Stimulated activated CD8-positive, alpha-beta memory T cell treated with anti-CD3 and anti-CD28 coated beads, Interleukin-12 subunit alpha, Interleukin-12 subunit beta, amount 100 ng/mL, for 1 hour (primary cell): Measurements from ENCODE around the gene ACOT7.
A peak's percentile ranks its signal among the peaks of the same experiment; 100 is the strongest.

Experiments used
- DNase-seq: peaks from one replicate; pipeline ENCODE4 v3.0.0-alpha.2; 2020; ENCODE audit warnings: low read depth

The ACOT7 gene

DNA sequence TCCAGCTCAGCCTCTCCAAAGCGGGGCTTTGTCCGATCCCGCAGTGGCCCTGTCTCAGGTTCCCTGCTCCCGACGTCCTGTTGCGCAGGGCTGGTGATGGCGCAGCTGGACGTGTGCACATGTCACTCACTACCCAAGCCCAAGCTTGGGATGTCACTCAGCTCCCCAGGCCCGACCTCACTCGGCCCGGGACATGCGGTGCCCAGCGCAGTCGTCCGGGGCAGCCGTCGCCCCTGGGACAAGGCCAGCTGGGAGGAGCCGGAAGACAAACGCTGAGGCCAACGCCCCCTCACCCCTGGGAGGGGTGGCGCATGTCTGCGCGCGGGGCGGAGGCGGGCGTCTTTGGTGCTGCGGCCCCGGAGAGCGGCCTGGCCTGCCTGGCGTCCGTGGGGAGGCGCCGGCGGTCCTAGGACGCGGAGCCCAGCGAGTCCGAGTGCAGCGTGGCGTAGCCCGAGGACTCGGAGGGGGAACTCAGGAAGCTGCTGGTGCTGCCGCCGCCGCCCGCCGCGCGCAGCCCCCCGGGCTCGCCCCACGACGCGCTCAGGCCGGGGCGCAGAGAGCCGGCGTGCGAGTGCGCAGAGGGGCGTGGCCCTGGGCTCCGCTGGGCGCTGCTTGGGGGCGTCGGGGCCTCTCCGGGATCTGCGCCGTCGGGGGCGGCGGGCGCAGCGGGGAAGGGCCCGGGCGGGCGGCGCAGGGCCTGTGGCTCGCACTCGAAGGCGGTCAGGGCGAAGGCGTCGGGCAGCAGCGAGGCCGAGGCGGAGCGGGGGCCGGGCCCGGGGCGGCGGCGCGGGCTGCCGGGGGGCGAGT lies 144.4 kb downstream of the ACOT7 start:
- DNase-seq: no peak

DNA sequence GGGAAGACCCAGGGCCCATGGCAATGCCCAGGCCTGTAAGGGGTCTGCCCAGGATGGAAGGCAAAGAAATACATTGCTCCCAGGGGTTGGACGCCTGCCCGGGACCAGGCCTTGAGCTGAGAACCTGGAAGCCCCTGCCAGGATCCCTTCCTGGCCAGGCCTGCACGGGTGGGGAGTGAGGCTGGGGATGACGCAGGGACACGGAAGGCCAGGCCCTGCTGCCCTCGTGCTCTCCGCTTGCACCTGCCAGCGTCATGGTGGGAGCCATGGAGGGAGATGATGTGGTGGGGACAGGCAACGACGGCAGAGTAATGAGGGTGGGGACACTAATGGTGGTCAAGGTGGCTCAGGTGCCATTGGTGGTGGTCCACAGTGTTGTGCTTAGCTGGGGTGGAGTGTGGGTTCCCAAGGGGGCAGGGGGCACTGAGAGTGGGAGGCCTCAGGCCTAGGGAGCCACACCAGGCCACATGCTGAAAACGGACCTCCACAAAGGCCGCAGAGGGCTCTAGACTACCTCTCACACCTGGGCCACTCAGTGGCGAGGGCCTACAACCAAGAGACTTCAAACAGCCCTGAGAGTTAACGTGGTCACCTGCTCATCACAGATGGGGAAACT lies 145.3 kb downstream of the ACOT7 start:
- no peak for DNase-seq

GRCh38 chr1:6247651-6248050 lies 145.9 kb downstream of the ACOT7 start:
- DNase-seq: no peak

DNA sequence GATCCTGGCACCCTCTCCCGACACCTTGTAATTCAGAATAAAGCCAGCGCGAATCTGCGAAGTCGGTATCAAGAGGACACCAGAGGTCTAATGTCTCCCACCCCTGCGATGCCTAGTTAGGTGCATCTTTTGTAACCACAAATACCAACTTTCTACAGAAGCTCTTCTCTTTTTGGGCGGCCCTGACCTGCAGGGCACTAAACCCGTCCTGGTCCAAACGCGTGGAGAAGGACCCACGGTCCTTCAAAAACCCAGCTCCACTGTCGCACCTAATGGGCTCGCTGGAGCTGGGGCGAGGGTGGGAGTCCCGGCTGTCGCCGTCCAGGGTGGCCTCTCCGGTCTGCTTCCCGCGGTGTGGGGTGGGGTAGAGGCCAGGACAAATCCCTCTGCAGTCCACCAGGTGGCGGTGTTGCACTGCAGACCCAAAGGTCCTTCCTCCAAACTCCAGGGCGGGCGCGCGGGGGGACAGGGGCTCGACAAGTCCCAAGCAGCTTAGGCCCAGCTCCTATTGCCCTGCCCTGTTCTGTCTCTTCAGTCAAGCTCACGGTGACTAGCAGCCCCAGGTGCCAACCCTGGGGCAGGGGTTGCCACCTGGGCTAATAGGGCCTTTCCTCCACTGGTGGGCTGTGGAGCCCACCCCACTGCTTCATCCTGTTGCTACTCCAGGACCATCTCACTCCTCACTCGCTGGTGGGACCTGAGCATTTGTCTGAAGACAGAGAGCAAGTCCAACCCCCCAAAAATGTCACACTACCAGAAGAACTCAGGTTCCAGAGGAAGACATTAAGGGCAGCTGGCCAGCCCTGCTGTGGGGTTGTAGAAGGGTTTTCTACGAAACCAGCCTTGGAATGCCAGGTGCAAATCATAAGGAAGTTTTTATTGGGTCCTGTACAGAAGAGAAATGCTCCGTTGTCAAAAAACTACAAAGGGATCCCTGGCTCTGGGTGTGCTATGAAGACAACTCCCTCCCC lies 146.8 kb downstream of the ACOT7 start:
- peak; percentile 74 for DNase-seq

DNA sequence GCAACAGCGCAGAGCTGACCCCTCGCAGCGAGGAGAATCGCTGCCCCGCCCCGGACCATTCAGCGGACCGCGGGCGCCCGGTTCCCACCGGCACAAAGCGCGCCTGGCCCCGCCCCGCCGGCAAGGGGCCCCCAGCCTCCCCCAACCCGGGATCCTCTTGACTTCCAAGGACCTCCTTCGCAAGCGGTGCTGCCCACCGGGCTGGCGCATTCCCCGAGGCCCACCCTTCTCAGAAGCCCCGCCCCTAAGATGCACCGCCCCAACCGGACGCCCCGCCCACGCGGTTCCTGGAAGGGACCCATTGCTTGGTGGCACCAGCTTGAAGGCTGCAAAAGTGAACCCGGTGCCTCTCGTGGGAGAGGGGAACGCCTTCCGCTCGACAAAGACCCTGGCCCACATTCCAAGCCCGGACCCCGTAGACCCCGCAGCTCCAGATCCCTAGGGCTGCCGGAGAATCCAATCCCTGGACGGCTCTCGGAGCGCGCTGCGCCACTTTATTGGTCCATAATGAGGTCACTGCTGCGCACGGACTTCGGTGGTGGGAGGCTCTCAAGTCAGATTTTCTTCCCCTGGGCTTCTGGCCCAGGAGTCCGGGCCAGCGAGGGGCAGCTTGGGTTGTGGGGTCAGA lies 147.6 kb downstream of the ACOT7 start:
- no peak for DNase-seq

DNA sequence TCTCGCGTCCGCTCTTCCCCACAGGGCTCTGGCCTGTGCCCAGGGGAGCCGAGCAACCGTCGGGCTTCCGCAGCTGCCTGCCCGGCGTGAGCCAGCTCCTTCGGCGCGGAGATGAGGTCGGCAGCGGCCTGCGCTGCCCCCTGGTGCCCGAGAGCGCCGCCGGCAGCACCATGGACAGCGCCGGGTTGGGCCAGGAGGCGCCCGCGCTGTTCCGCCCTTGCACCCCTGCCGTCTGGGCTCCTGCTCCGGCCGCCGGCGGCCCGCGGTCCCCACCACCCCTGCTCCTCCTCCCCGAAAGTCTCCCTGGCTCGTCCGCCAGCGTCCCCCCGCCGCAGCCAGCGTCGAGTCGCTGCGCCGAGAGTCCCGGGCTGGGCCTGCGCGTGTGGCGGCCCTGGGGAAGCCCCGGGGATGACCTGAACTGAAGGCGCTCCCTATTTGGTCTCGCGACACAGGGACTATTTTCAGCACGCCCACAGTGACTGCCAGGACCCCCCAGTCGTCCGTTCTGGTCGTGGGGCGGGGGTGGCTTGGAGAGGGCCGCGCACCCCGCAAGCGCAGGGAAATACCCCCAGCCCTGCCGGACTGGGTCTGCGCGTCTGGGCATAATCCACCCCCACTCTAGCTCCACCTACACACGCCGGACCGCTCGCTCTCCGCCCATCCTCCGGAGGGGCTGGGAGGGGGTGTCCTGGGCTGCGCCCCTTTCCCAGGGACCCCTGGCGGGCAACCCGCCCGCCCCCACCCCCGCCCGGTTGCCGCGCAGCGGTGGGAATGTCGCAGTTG lies 148.3 kb downstream of the ACOT7 start:
- peak; percentile 57 for DNase-seq

DNA sequence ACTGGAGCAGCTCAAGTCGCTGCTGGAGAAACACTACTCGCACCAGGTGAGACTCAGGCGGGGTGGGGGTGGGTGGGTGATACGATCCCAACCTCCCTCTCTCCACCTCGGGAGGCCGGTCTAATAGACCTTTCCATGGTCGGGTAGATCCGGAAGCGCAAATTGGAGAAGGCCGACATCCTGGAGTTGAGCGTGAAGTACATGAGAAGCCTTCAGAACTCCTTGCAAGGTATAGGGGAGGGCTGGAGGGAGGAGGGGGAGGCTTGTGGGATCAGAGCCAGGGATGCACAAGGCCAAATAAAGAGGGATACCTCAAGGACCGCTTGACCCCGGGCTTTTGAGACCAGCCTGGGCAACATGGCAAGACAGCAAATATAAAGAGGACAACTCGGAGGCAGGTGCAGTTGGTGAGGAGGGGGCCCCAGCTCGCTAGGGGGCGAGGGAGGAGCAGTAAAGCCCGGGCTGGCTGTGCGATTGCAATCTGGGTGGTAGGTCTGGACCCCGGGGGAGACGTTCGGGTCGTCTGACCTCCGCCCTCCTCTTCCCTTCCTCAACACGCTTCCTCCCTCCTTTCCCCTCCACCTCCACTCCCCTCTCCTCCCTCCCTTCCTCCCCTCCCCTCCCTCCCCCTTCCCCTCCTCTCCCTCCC lies 149.0 kb downstream of the ACOT7 start:
- DNase-seq: no peak

DNA sequence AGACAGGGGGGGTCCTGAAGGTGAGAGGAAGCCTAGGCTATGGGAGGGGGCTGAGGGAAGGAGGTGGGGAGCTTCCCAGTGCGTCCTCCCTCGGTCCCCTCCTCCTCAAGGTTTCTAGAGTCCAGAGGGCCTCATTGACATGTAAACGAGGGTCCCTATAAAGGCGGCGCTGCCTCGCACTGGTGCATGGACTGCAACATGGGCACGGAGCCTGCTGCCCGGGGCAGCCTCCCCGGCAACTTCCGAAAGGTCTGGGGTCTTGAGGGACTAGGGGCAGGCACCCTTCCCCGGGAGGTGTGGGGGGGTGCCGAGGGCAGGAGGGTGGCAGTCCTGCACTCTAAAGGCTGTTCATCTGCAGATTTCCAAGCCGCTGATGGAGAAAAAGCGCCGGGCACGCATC lies 149.6 kb downstream of the ACOT7 start, which contains the start of gene HES3:
Gene HES3, plus strand, starts transcription at position 187 of the 400 bp plus-strand sequence. Its CDS starts 187 bp downstream, at position 374.
- DNase-seq: no peak

- DNase-seq: no peak
These were observed 150.3 kb downstream of the ACOT7 start for GRCh38 chr1:6243053-6243834.

- no peak for DNase-seq
These were observed 151.5 kb downstream of the ACOT7 start for GRCh38 chr1:6241887-6242740.

DNA sequence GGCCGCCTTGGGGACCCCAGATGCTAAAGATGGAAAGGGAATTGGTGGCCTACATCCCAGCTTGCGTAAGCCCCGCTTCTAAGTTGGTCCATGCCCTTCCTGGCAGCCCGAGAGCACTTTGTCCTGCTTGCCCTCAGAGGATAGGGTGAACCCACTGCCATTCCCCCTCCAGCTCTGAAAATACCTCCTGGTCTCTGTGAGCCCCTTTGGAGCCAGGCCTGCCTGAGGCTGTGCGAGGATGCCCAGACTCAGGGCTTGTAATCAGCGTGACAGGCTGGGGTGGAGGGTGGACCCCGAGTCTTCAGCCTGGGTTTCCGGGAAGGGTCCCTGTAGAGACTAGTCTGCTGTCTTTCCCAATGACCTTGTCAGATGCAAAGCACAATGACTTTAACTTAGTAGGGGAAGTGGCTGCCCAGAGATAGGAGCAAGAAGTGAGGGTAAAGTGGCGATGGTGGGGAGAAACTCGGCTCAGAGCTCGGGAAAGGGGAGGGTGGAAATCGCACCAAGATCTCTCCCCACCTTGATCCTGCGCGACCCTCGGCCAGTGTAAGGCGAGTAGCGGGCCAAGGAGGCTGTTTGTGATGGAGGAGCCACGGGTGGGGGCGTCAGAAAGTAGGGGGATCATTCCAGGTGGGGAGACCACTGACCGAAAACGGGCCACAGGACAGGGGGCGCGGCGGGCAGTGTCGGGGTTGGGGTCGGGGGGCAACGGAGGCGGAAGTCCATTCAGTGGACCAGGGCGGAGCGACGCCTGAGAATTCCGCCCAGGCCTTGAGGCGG lies 152.3 kb downstream of the ACOT7 start:
- no peak for DNase-seq

- no peak for DNase-seq
These were observed 153.4 kb downstream of the ACOT7 start for GRCh38 chr1:6239950-6240768.

DNA sequence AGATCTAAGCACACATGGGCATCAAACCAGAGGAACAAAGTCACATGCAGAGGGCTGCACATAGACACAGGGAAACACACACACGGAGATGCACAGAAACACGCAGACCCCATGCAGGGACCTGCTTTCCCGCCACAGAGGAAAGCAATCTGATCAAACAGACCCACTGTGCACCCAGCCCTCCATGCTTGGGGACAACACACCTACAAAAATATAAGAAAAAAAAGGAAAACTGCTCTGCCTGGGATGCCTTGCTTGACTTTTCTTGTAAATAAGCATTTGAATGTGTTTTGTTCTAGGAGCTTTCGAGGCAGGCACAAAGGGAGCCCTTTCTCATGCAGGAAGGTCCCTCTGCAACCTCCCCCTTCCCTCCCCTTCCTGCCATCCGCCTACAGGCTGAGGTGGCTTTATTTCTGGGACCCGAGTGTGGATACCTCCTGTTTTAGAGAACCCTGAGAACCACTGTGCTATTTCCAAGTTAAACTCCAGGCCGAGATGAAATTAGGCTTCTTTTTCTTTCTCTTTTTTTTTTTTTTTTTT lies 154.3 kb downstream of the ACOT7 start:
- DNase-seq: no peak

GRCh38 chr1:6237093-6237492 lies 156.5 kb downstream of the ACOT7 start:
- DNase-seq: no peak

DNA sequence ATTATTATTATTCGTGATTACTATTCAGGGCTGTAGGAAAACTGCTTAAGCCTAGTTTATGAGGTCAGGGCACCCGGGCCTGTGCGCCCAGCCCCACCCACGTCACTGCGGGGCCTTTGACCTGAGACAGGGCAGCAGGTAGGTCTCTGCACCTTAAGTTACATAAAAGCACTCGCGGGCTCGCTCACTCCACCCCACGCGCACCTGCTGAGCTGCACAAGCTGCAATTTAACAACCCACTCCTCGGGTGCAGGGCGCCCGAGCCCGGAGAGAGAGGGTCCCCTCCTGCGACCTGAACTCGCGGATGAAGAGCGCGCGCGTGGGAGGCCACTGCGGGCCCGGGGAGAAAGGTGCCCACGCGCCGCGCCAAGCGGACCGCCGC lies 158.3 kb downstream of the ACOT7 start:
- DNase-seq: no peak

GRCh38 chr1:6234502-6235295 lies 158.9 kb downstream of the ACOT7 start:
- no peak for DNase-seq
